Measurements from ENCODE around the gene PECR. TPM values are rescaled to one million over a fixed set of nuclear protein-coding genes. Genes with fewer than 3 reads are reported as not detected.

PECR gene
- total and polyA plus RNA-seq, 2 of the 13 experiments (the other 11 are each of a cell fraction or from before 2014, with no cell fraction given), result 151 to 153 TPM

DNA sequence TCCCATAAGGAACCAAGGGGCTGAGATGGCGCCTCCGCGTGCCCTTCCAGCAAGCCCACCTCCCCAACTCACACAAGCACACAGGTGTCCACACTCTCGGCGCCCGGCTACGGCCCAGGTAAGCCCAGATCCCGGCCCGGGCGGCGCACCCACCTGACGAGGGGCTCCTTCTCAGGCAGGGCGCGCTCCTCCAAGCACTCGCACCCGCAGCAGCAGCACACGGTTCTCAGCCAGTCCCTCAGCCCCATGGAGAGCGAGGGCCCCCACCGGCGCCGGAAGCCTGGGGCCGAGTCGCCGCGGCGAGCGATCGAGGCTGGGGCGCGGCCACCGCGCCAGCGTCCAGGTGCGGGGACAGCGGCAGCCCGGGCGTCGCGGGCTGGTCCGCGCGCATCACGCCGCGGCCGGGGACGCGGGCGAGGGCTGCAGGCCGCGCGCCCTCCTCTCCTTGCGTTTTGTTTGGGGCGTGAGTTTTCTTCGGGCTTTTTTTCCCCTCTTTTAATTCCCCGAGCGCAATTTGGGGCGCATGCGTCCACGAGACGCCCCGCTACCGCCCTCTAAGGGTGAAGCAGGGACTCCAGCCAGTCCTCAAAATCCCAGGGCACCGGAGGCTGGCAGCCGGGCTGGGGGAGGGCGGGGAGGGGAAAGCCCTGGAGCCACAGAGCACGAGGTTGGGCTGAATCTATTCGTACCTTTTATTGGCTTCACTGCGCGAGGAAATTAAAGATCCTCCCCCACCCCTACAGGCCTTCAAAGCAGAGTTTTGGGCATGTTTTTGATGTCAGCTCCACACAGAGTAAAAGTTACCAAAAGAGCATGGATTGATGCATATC is 68.3 kb downstream of the PECR start, which contains the start of gene MREG (continued):
- no peak for TF ChIP-seq RORA (CRISPR knock-in tag; IDR thresholded peaks at IDR 0.05)
- no peak for TF ChIP-seq RCOR2 (CRISPR knock-in tag; IDR thresholded peaks at IDR 0.05)
- TF ChIP-seq KLF11 (CRISPR knock-in tag; IDR thresholded peaks at IDR 0.05), result no peak
- peak; percentile 82; the same call in 1 of the 2 replicates for TF ChIP-seq ZNF782 (CRISPR knock-in tag; IDR thresholded peaks at IDR 0.05; ENCODE audit: borderline replicate concordance)
- peak; percentile 74 for TF ChIP-seq AGO1 (IDR thresholded peaks at IDR 0.05; ENCODE audit: low read depth, low read length, poor library complexity, severe bottlenecking)
- TF ChIP-seq HMG20A (CRISPR knock-in tag; IDR thresholded peaks at IDR 0.05; ENCODE audit: borderline replicate concordance), result no peak
- TF ChIP-seq, protein P1, sequence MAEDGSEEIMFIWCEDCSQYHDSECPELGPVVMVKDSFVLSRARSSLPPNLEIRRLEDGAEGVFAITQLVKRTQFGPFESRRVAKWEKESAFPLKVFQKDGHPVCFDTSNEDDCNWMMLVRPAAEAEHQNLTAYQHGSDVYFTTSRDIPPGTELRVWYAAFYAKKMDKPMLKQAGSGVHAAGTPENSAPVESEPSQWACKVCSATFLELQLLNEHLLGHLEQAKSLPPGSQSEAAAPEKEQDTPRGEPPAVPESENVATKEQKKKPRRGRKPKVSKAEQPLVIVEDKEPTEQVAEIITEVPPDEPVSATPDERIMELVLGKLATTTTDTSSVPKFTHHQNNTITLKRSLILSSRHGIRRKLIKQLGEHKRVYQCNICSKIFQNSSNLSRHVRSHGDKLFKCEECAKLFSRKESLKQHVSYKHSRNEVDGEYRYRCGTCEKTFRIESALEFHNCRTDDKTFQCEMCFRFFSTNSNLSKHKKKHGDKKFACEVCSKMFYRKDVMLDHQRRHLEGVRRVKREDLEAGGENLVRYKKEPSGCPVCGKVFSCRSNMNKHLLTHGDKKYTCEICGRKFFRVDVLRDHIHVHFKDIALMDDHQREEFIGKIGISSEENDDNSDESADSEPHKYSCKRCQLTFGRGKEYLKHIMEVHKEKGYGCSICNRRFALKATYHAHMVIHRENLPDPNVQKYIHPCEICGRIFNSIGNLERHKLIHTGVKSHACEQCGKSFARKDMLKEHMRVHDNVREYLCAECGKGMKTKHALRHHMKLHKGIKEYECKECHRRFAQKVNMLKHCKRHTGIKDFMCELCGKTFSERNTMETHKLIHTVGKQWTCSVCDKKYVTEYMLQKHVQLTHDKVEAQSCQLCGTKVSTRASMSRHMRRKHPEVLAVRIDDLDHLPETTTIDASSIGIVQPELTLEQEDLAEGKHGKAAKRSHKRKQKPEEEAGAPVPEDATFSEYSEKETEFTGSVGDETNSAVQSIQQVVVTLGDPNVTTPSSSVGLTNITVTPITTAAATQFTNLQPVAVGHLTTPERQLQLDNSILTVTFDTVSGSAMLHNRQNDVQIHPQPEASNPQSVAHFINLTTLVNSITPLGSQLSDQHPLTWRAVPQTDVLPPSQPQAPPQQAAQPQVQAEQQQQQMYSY (CRISPR knock-in tag; IDR thresholded peaks at IDR 0.05), result no peak
- TF ChIP-seq PRMT3 (CRISPR knock-in tag; IDR thresholded peaks at IDR 0.05; ENCODE audit: borderline replicate concordance, low read depth), result no peak
- TF ChIP-seq NBN (conservative IDR thresholded peaks at IDR 0.05), result no peak
- no peak for TF ChIP-seq ATAD3A (CRISPR knock-in tag; IDR thresholded peaks at IDR 0.05)
- TF ChIP-seq, protein P2, sequence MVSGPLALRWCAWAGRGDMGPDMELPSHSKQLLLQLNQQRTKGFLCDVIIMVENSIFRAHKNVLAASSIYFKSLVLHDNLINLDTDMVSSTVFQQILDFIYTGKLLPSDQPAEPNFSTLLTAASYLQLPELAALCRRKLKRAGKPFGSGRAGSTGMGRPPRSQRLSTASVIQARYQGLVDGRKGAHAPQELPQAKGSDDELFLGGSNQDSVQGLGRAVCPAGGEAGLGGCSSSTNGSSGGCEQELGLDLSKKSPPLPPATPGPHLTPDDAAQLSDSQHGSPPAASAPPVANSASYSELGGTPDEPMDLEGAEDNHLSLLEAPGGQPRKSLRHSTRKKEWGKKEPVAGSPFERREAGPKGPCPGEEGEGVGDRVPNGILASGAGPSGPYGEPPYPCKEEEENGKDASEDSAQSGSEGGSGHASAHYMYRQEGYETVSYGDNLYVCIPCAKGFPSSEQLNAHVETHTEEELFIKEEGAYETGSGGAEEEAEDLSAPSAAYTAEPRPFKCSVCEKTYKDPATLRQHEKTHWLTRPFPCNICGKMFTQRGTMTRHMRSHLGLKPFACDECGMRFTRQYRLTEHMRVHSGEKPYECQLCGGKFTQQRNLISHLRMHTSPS (CRISPR knock-in tag; IDR thresholded peaks at IDR 0.05; ENCODE audit: low read depth), result no peak
- no peak for TF ChIP-seq ZNF17 (CRISPR knock-in tag; IDR thresholded peaks at IDR 0.05)
- TF ChIP-seq, protein P3, sequence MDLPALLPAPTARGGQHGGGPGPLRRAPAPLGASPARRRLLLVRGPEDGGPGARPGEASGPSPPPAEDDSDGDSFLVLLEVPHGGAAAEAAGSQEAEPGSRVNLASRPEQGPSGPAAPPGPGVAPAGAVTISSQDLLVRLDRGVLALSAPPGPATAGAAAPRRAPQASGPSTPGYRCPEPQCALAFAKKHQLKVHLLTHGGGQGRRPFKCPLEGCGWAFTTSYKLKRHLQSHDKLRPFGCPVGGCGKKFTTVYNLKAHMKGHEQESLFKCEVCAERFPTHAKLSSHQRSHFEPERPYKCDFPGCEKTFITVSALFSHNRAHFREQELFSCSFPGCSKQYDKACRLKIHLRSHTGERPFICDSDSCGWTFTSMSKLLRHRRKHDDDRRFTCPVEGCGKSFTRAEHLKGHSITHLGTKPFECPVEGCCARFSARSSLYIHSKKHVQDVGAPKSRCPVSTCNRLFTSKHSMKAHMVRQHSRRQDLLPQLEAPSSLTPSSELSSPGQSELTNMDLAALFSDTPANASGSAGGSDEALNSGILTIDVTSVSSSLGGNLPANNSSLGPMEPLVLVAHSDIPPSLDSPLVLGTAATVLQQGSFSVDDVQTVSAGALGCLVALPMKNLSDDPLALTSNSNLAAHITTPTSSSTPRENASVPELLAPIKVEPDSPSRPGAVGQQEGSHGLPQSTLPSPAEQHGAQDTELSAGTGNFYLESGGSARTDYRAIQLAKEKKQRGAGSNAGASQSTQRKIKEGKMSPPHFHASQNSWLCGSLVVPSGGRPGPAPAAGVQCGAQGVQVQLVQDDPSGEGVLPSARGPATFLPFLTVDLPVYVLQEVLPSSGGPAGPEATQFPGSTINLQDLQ (CRISPR knock-in tag; IDR thresholded peaks at IDR 0.05), result peak; percentile 56; the same call in 1 of the 2 replicates
- TF ChIP-seq SSRP1 (CRISPR knock-in tag; IDR thresholded peaks at IDR 0.05), result no peak
- TF ChIP-seq, protein P4, sequence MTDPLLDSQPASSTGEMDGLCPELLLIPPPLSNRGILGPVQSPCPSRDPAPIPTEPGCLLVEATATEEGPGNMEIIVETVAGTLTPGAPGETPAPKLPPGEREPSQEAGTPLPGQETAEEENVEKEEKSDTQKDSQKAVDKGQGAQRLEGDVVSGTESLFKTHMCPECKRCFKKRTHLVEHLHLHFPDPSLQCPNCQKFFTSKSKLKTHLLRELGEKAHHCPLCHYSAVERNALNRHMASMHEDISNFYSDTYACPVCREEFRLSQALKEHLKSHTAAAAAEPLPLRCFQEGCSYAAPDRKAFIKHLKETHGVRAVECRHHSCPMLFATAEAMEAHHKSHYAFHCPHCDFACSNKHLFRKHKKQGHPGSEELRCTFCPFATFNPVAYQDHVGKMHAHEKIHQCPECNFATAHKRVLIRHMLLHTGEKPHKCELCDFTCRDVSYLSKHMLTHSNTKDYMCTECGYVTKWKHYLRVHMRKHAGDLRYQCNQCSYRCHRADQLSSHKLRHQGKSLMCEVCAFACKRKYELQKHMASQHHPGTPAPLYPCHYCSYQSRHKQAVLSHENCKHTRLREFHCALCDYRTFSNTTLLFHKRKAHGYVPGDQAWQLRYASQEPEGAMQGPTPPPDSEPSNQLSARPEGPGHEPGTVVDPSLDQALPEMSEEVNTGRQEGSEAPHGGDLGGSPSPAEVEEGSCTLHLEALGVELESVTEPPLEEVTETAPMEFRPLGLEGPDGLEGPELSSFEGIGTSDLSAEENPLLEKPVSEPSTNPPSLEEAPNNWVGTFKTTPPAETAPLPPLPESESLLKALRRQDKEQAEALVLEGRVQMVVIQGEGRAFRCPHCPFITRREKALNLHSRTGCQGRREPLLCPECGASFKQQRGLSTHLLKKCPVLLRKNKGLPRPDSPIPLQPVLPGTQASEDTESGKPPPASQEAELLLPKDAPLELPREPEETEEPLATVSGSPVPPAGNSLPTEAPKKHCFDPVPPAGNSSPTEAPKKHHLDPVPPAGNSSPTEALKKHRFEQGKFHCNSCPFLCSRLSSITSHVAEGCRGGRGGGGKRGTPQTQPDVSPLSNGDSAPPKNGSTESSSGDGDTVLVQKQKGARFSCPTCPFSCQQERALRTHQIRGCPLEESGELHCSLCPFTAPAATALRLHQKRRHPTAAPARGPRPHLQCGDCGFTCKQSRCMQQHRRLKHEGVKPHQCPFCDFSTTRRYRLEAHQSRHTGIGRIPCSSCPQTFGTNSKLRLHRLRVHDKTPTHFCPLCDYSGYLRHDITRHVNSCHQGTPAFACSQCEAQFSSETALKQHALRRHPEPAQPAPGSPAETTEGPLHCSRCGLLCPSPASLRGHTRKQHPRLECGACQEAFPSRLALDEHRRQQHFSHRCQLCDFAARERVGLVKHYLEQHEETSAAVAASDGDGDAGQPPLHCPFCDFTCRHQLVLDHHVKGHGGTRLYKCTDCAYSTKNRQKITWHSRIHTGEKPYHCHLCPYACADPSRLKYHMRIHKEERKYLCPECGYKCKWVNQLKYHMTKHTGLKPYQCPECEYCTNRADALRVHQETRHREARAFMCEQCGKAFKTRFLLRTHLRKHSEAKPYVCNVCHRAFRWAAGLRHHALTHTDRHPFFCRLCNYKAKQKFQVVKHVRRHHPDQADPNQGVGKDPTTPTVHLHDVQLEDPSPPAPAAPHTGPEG (CRISPR knock-in tag; IDR thresholded peaks at IDR 0.05), result peak; percentile 32; the same call in 1 of the 2 replicates
